GM12878 (cell line): ENCODE data around the gene TMEM131L. TPM values are rescaled to one million over a fixed set of nuclear protein-coding genes. Genes with fewer than 3 reads are reported as not detected.

ENCODE experiments used
- ATAC-seq: fragments of 200-7000 bp; cut with Tn5 transposase; 3 replicates; pipeline ENCODE4 v1.9.1; 2020; ENCODE audit warnings: mild to moderate bottlenecking, moderate library complexity
- BruUV-seq: library from RNA; stranded (reverse); fragments of 400-500 nt; replicated peaks from 2 replicates; lab custom pipeline; 2021; lab: Mats Ljungman, UMichigan
- CTCF ChIA-PET: fragments of 300-600 bp; sonication (Branson Sonifier 250); formaldehyde crosslinking; extraction: SDS; loops from one replicate; lab custom pipeline; 2021; ENCODE audit warnings: inconsistent platforms; lab: Yijun Ruan, JAX
- POLR2A ChIA-PET: fragments of 350-600 bp; formaldehyde crosslinking; extraction: SDS; loops from one replicate; lab custom pipeline; 2021; ENCODE audit warnings: inconsistent platforms; lab: Charles Lee
- RAD21 ChIA-PET: fragments of 300-600 bp; sonication (Branson Sonifier 250); formaldehyde crosslinking; loops from one replicate; lab custom pipeline; 2023; ENCODE audit warnings: antibody characterized with exemption; ENCODE audit not compliant: unreplicated experiment; lab: Charles Lee
- SMC1A ChIA-PET: fragments of 300-600 bp; sonication (Branson Sonifier 250); formaldehyde crosslinking; loops from one replicate; lab custom pipeline; 2023; ENCODE audit not compliant: unreplicated experiment, uncharacterized antibody; lab: Charles Lee
- DNase-seq: peaks from one replicate; pipeline ENCODE4 v3.0.0-alpha.2; 2011; ENCODE audit warnings: low read depth, low spot score
- FAIRE-seq: peaks from 3 replicates; lab custom pipeline; 2011; peaks lifted over from hg19 to GRCh38; lab: Jason Lieb, UNC
- H2AFZ ChIP-seq: 2 replicates; pipeline ENCODE4 v1.6.0; 2011; ENCODE audit warnings: low read depth, low read length, control low read depth; ENCODE audit not compliant: control insufficient read depth
- H3K27ac ChIP-seq: 2 replicates; pipeline ENCODE4 v1.5.1; 2011; ENCODE audit warnings: control low read depth; ENCODE audit not compliant: control insufficient read depth, insufficient read depth
- H3K27me3 ChIP-seq, 2 experiments: replicated peaks in 1 of 2; 2 replicates each; pipeline versions ENCODE4 v1.6.0 to v1.6.1; 2011; ENCODE audit warnings: low read length in 1 of 2; ENCODE audit not compliant: control insufficient read depth in 2 of 2, insufficient read depth in 2 of 2
- H3K36me3 ChIP-seq, 2 experiments: 2 replicates each; pipeline ENCODE4 v1.5.1; 2011; ENCODE audit warnings: low read length in 1 of 2; ENCODE audit not compliant: control insufficient read depth in 2 of 2, insufficient read depth in 2 of 2
- H3K4me1 ChIP-seq: 2 replicates; pipeline ENCODE4 v1.6.1; 2011; ENCODE audit warnings: mild to moderate bottlenecking, low read length, moderate library complexity, mixed read lengths; ENCODE audit not compliant: control insufficient read depth, insufficient read depth
- H3K4me2 ChIP-seq: 2 replicates; pipeline ENCODE4 v1.6.0; 2011; ENCODE audit warnings: control low read depth; ENCODE audit not compliant: control insufficient read depth, insufficient read depth
- H3K4me3 ChIP-seq: fragments of 200-600 bp; sonication (generic); 2 replicates; pipeline ENCODE4 v1.5.1; 2016
- H3K79me2 ChIP-seq: 2 replicates; pipeline ENCODE4 v1.6.0; 2011; ENCODE audit warnings: low read length; ENCODE audit not compliant: control insufficient read depth, insufficient read depth
- H3K9ac ChIP-seq: 2 replicates; pipeline ENCODE4 v1.8.0; 2011; ENCODE audit warnings: low read length, control low read depth, mixed read lengths; ENCODE audit not compliant: control insufficient read depth, insufficient read depth
- H3K9me3 ChIP-seq: replicated peaks from 3 replicates; pipeline ENCODE4 v1.5.1; 2011; ENCODE audit warnings: mild to moderate bottlenecking, low read length; ENCODE audit not compliant: control insufficient read depth, insufficient read depth
- H4K20me1 ChIP-seq: 2 replicates; pipeline ENCODE4 v1.6.0; 2011; ENCODE audit not compliant: control insufficient read depth, insufficient read depth
- BACH1 ChIP-seq: fragments of 450-650 bp; IDR thresholded peaks from 2 replicates; pipeline ENCODE4 v1.6.1; 2017; ENCODE audit warnings: mild to moderate bottlenecking, borderline replicate concordance
- BRCA1 ChIP-seq: IDR thresholded peaks from 2 replicates; pipeline ENCODE4 v1.6.1; 2011; ENCODE audit warnings: low read depth, low read length, improper control_type of control experiment
- CEBPB ChIP-seq, 2 experiments: fragments of 150-350 bp in 1 of 2; IDR thresholded peaks; 2 replicates each; pipeline ENCODE4 v1.6.1; 2012 to 2014; ENCODE audit warnings: low read depth in 2 of 2, low read length in 2 of 2, borderline replicate concordance in 1 of 2, inconsistent platforms in 1 of 2
- EZH2 ChIP-seq: IDR thresholded peaks from 2 replicates; pipeline ENCODE4 v1.6.1; 2012; ENCODE audit warnings: low read depth, mild to moderate bottlenecking, control low read depth, inconsistent platforms, low read length, borderline replicate concordance; ENCODE audit not compliant: control insufficient read depth
- HDAC6 ChIP-seq: fragments of 200-600 bp; sonication (generic); IDR thresholded peaks from one replicate; pipeline ENCODE4 v1.8.0; 2017; ENCODE audit warnings: antibody characterized with exemption; ENCODE audit not compliant: unreplicated experiment
- NFYA ChIP-seq: IDR thresholded peaks from 2 replicates; pipeline ENCODE4 v1.6.1; 2011; ENCODE audit warnings: low read depth, mild to moderate bottlenecking, low read length, improper control_type of control experiment, borderline replicate concordance
- POLR2A ChIP-seq: IDR thresholded peaks from 2 replicates; pipeline ENCODE4 v1.6.1; 2011; ENCODE audit warnings: low read depth, mild to moderate bottlenecking, low read length
- POU2F2 ChIP-seq: IDR thresholded peaks from 3 replicates; pipeline ENCODE4 v1.6.1; 2011; ENCODE audit warnings: low read depth, mild to moderate bottlenecking, low read length, borderline replicate concordance
- RBBP5 ChIP-seq: fragments of 200-600 bp; sonication (generic); conservative IDR thresholded peaks from 2 replicates; pipeline ENCODE4 v1.6.1; 2016
- STAT1 ChIP-seq: fragments of 450-650 bp; conservative IDR thresholded peaks from 2 replicates; pipeline ENCODE4 v1.6.1; 2014; ENCODE audit warnings: antibody characterized with exemption, mild to moderate bottlenecking
- ZNF24 ChIP-seq: fragments of 450-650 bp; IDR thresholded peaks from 2 replicates; pipeline ENCODE4 v1.6.1; 2017; ENCODE audit warnings: antibody characterized with exemption, mild to moderate bottlenecking
- WGBS: methylation state at CpG from one replicate; pipeline ENCODE4 v1.1.6; 2016; ENCODE audit warnings: low lambda C conversion rate; ENCODE audit not compliant: insufficient replicate concordance, insufficient coverage; ENCODE audit errors: missing lambda C conversion rate; 5-methylcytosine and 5-hydroxymethylcytosine counted together
- in situ Hi-C: fragments of 300-500 bp; cut with MboI; formaldehyde crosslinking; loops from 9 replicates; pipeline ENCODE4 v1.14.3; 2018; ENCODE audit warnings: mixed read lengths
- intact Hi-C: fragments of 100-400 bp; cut with micrococcal nuclease; formaldehyde crosslinking; loops from one replicate; pipeline ENCODE4 v1.14.2; 2022; ENCODE audit not compliant: unreplicated experiment
- polyA plus RNA-seq, 11 experiments: library from polyadenylated mRNA; depleted of rRNA in 4 of 11; unstranded in 6 of 11; stranded (reverse) in 5 of 11; fragments of >200 nt; fragmentation: Nextera tagmentation in 4 of 11; fragmentation: Illumina TruSeq in 1 of 11; extraction: Ambion mirVana in 4 of 11; extraction: Trizol in 1 of 11; gene quantifications; 1 replicate in 1 of 11; 2 replicates in 10 of 11; pipeline versions ENCODE4 v1.2.1 to v1.2.3, GENCODE V29; 2011 to 2016; ENCODE audit warnings: inconsistent platforms in 2 of 11, missing spikeins in 2 of 11, low read depth in 1 of 11
- total RNA-seq, 4 experiments: library from RNA; depleted of rRNA in 3 of 4; stranded (reverse); fragments of >200 nt in 3 of 4; fragmentation: Illumina TruSeq in 1 of 4; extraction: Trizol in 1 of 4; gene quantifications; 2 replicates each; pipeline versions ENCODE4 v1.2.1 to v1.2.3, GENCODE V29; 2013 to 2021
- TF ChIP-seq, protein P1 (sequence below): IDR thresholded peaks from 2 replicates; pipeline ENCODE4 v1.6.1; 2011; ENCODE audit warnings: mild to moderate bottlenecking, low read depth, low read length, moderate library complexity; ENCODE audit not compliant: insufficient replicate concordance
- TF ChIP-seq, protein P2 (sequence below): IDR thresholded peaks from 2 replicates; pipeline ENCODE4 v1.6.1; 2011; ENCODE audit warnings: borderline replicate concordance, low read depth, mild to moderate bottlenecking, moderate library complexity, mixed read lengths, low read length; ENCODE audit not compliant: insufficient read depth; ENCODE audit errors: extremely low read length
- TF ChIP-seq, protein P3 (sequence below): fragments of 450-650 bp; conservative IDR thresholded peaks from 2 replicates; pipeline ENCODE4 v1.6.1; 2017; ENCODE audit warnings: mild to moderate bottlenecking, moderate library complexity
- TF ChIP-seq, protein P4 (sequence below): fragments of 450-650 bp; IDR thresholded peaks from 2 replicates; pipeline ENCODE4 v1.6.1; 2014; ENCODE audit warnings: mild to moderate bottlenecking

Gene TMEM131L
- total and polyA plus RNA-seq, 10 of the 15 experiments (the other 5 are each of a cell fraction or from before 2014, with no cell fraction given) = 8.5 to 101 (median 74.4) TPM

DNA sequence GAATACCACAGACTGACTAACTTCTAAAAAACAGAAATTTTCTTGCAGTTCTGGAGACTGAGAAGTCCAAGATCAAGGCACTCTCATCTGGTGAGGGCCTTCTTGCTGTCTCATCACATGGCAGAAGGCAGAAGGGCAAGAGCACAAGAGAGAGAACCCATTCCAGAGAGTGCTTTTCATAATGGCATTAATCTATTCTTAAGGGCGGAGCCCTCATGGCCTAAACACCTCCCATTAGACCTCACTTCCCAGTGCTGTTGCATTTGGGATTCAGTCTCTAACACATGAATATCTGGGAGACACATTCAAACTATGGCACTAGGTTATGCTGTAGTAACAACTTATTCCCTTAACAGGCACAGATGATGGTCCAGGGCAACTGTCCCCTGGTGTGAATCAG is 180.8 kb downstream of the TMEM131L start (continued):
- TF ChIP-seq, protein P1, sequence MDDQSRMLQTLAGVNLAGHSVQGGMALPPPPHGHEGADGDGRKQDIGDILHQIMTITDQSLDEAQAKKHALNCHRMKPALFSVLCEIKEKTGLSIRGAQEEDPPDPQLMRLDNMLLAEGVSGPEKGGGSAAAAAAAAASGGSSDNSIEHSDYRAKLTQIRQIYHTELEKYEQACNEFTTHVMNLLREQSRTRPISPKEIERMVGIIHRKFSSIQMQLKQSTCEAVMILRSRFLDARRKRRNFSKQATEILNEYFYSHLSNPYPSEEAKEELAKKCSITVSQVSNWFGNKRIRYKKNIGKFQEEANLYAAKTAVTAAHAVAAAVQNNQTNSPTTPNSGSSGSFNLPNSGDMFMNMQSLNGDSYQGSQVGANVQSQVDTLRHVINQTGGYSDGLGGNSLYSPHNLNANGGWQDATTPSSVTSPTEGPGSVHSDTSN = no peak
- no peak for TF ChIP-seq NFYA
- TF ChIP-seq BRCA1 = no peak
- TF ChIP-seq RBBP5 = no peak
- TF ChIP-seq CEBPB (IDR thresholded peaks at IDR 0.05; ENCODE audit: borderline replicate concordance in 1 of 2, low read depth in 2 of 2, low read length in 2 of 2) = no peak
- TF ChIP-seq, protein P2, sequence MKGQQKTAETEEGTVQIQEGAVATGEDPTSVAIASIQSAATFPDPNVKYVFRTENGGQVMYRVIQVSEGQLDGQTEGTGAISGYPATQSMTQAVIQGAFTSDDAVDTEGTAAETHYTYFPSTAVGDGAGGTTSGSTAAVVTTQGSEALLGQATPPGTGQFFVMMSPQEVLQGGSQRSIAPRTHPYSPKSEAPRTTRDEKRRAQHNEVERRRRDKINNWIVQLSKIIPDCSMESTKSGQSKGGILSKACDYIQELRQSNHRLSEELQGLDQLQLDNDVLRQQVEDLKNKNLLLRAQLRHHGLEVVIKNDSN = no peak
- TF ChIP-seq HDAC6 = no peak
- TF ChIP-seq STAT1 = no peak
- TF ChIP-seq, all 136 proteins: peak for 0

DNA sequence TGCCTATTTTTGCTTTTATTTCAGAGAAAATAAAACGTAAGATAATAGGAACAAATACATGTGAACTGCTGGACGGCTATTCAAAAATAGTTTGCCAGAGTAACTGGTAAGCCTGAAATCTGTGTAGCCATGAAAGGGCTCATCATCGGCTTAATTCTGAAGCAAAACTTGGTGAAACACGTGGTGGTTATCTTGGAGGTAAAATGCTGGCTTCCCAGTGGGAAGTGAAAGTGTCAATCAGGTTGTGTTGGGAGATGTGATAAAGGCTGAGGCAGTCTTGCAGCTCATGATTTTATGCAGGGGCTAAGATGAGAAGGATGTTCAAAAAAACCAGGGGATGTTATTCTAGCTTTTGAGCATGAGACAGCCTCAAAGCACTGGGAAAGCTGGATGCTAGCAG is 181.8 kb downstream of the TMEM131L start:
- intact Hi-C loops = loop anchor here (2.0 to 5.0 kb wide), 3 partner anchors 426 to 561 kb away; no protein-coding TSS in a partner anchor
- SMC1A ChIA-PET = interaction anchor here (0.6 to 3.2 kb wide), 16 partner anchors 12 to 609 kb away, joined by 3 to 18 read pairs (median 3); no protein-coding TSS in a partner anchor
- no peak overlapping the region for H3K4me2 ChIP-seq
- DNase-seq = no peak
- no peak for ATAC-seq
- H3K36me3 ChIP-seq = no peaks in the 10 kb centered on the region
- no peaks in the 10 kb centered on the region for H3K79me2 ChIP-seq
- no peak for FAIRE-seq
- H3K27me3 ChIP-seq = no peaks in the 10 kb centered on the region
- no peak overlapping the region for H3K27ac ChIP-seq
- RAD21 ChIA-PET = interaction anchor here (1.0 to 3.7 kb wide), 9 partner anchors 86 to 505 kb away, joined by 3 to 23 read pairs (median 4); partner anchors contain the start of gene TRIM2
- no peaks in the 10 kb centered on the region; the same call in 2 of the 3 replicates for H3K9me3 ChIP-seq
- H3K4me1 ChIP-seq = no peaks in the 10 kb centered on the region; the same call in 1 of the 2 replicates
- 50% methylated on average over 4 of the region's 4 CpGs for WGBS
- in situ Hi-C loops = loop anchor here (10.0 kb wide), 1 partner anchor 503 kb away; no protein-coding TSS in a partner anchor
- no TSS peak for BruUV-seq
- POLR2A ChIA-PET = interaction anchor here (0.9 kb wide), 1 partner anchor 182 kb away, joined by 3 read pairs; the partner anchor contains the start of gene TMEM131L
- CTCF ChIA-PET = interaction anchor here (1.0 to 4.1 kb wide), 13 partner anchors 102 to 564 kb away, joined by 3 to 67 read pairs (median 5); partner anchors contain the start of gene MND1
- no peak overlapping the region for H3K9ac ChIP-seq
- no peak overlapping the region for H3K4me3 ChIP-seq
- H4K20me1 ChIP-seq = no peaks in the 10 kb centered on the region
- H2AFZ ChIP-seq = no peak overlapping the region
- no peak for TF ChIP-seq ZNF24
- no peak for TF ChIP-seq BACH1
- TF ChIP-seq EZH2 = no peak
- TF ChIP-seq, protein P3, sequence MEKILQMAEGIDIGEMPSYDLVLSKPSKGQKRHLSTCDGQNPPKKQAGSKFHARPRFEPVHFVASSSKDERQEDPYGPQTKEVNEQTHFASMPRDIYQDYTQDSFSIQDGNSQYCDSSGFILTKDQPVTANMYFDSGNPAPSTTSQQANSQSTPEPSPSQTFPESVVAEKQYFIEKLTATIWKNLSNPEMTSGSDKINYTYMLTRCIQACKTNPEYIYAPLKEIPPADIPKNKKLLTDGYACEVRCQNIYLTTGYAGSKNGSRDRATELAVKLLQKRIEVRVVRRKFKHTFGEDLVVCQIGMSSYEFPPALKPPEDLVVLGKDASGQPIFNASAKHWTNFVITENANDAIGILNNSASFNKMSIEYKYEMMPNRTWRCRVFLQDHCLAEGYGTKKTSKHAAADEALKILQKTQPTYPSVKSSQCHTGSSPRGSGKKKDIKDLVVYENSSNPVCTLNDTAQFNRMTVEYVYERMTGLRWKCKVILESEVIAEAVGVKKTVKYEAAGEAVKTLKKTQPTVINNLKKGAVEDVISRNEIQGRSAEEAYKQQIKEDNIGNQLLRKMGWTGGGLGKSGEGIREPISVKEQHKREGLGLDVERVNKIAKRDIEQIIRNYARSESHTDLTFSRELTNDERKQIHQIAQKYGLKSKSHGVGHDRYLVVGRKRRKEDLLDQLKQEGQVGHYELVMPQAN = no peak
- TF ChIP-seq, protein P4, sequence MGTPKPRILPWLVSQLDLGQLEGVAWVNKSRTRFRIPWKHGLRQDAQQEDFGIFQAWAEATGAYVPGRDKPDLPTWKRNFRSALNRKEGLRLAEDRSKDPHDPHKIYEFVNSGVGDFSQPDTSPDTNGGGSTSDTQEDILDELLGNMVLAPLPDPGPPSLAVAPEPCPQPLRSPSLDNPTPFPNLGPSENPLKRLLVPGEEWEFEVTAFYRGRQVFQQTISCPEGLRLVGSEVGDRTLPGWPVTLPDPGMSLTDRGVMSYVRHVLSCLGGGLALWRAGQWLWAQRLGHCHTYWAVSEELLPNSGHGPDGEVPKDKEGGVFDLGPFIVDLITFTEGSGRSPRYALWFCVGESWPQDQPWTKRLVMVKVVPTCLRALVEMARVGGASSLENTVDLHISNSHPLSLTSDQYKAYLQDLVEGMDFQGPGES = no peak
- TF ChIP-seq POU2F2 = no peak
- no peak for TF ChIP-seq POLR2A
